ENCODE data around the gene MXD4. TPM values are rescaled to one million over a fixed set of nuclear protein-coding genes. Genes with fewer than 3 reads are reported as not detected.

Gene MXD4, protein sequence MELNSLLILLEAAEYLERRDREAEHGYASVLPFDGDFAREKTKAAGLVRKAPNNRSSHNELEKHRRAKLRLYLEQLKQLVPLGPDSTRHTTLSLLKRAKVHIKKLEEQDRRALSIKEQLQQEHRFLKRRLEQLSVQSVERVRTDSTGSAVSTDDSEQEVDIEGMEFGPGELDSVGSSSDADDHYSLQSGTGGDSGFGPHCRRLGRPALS
- total RNA-seq = 49.4 and 50.0 TPM in 2 replicates

GRCh38 chr4:2261853-2262144 lies at the start of gene MXD4:
TSS of gene MXD4 (minus strand) at chr4:2262109. CDS start at chr4:2261980, 129 bp downstream.

GRCh38 chr4:2241410-2242353 lies 20.2 kb downstream of the MXD4 start, which contains the start of the genes HAUS3 and POLN:
TSS of gene HAUS3 (minus strand) at chr4:2242121. CDS start at chr4:2240946, 1,175 bp downstream.
TSS of gene POLN (minus strand) at chr4:2242121. CDS start at chr4:2229231, 12,890 bp downstream.

Small RNA genes lying within 50 kb of the gene (small RNA-seq; reads per million reads assigned to genes)
- not detected for gene COX6B1P5

Other genes with a start within 250 kb of the MXD4 start
- gene NAT8L, start 202.8 kb downstream of the MXD4 start, total RNA-seq = 0.11 and 0.13 TPM in 2 replicates
- 10.6 and 15.7 TPM in 2 replicates for gene HAUS3, start 20.0 kb downstream of the MXD4 start, total RNA-seq
- 3.1 and 3.9 TPM in 2 replicates for gene POLN, start 20.0 kb downstream of the MXD4 start, total RNA-seq
- 7.6 and 11.5 TPM in 2 replicates for gene ZFYVE28, start 156.5 kb upstream of the MXD4 start, total RNA-seq
- gene CFAP99, start 156.8 kb upstream of the MXD4 start, total RNA-seq = under 0.01 TPM in 1 of 2 replicates, not detected in the other
- 59.2 and 61.3 TPM in 2 replicates for gene RNF4, start 207.0 kb upstream of the MXD4 start, total RNA-seq